GM23338 (cell line): ENCODE results near the gene OR52W1. TPM values are rescaled to one million over a fixed set of nuclear protein-coding genes. Genes with fewer than 3 reads are reported as not detected.

Source experiments
- ATAC-seq: fragments of 200-7000 bp; cut with Tn5 transposase; 3 replicates; pipeline ENCODE4 v1.9.1; 2020
- DNase-seq: peaks from one replicate; pipeline ENCODE4 v3.0.0-alpha.2; 2015; ENCODE audit warnings: low spot score
- H2AFZ ChIP-seq: fragments of 200-600 bp; sonication (generic); 2 replicates; pipeline ENCODE4 v1.8.0; 2016; ENCODE audit warnings: antibody characterized with exemption, mild to moderate bottlenecking, moderate library complexity
- H3F3A ChIP-seq: fragments of 200-600 bp; sonication (generic); replicated peaks from 2 replicates; pipeline ENCODE4 v1.8.0; 2017; ENCODE audit warnings: antibody characterized with exemption, mixed run types, low read depth
- H3K27ac ChIP-seq: fragments of 200-600 bp; sonication (generic); 2 replicates; pipeline ENCODE4 v1.6.1; 2016; ENCODE audit warnings: low read depth
- H3K27me3 ChIP-seq: fragments of 200-600 bp; sonication (generic); 2 replicates; pipeline ENCODE4 v1.8.0; 2016; ENCODE audit warnings: mild to moderate bottlenecking, mixed run types, moderate library complexity; ENCODE audit not compliant: insufficient read depth
- H3K36me3 ChIP-seq: fragments of 200-600 bp; sonication (generic); 2 replicates; pipeline ENCODE4 v1.8.0; 2016; ENCODE audit warnings: mild to moderate bottlenecking; ENCODE audit not compliant: insufficient read depth
- H3K4me1 ChIP-seq: fragments of 200-600 bp; sonication (generic); 2 replicates; pipeline ENCODE4 v1.8.0; 2016; ENCODE audit warnings: mild to moderate bottlenecking, moderate library complexity; ENCODE audit not compliant: insufficient read depth
- H3K4me2 ChIP-seq: fragments of 200-600 bp; sonication (generic); 2 replicates; pipeline ENCODE4 v1.7.1; 2017; ENCODE audit warnings: mixed run types
- H3K4me3 ChIP-seq: fragments of 200-600 bp; sonication (generic); 2 replicates; pipeline ENCODE4 v1.6.1; 2016; ENCODE audit warnings: mixed run types
- H3K79me2 ChIP-seq: fragments of 200-600 bp; sonication (generic); replicated peaks from 2 replicates; pipeline ENCODE4 v1.8.0; 2017; ENCODE audit warnings: mild to moderate bottlenecking; ENCODE audit not compliant: insufficient read depth
- H3K9me2 ChIP-seq: fragments of 200-600 bp; sonication (generic); 2 replicates; pipeline ENCODE4 v1.8.0; 2017; ENCODE audit not compliant: insufficient read depth
- H4K20me1 ChIP-seq: fragments of 200-600 bp; sonication (generic); replicated peaks from 2 replicates; pipeline ENCODE4 v1.8.0; 2017; ENCODE audit warnings: mild to moderate bottlenecking; ENCODE audit not compliant: insufficient read depth
- H3K27ac Mint-ChIP-seq: 2 replicates; pipeline ENCODE4 v1.8.0; 2020; ENCODE audit warnings: inconsistent platforms, mild to moderate bottlenecking, moderate library complexity, mixed read lengths
- H3K27me3 Mint-ChIP-seq: 3 replicates; pipeline ENCODE4 v1.8.0; 2022; ENCODE audit warnings: low read depth, mild to moderate bottlenecking, moderate library complexity, mixed read lengths, inconsistent platforms; ENCODE audit not compliant: insufficient read depth, poor library complexity
- H3K36me3 Mint-ChIP-seq: 3 replicates; pipeline ENCODE4 v1.8.0; 2021; ENCODE audit warnings: low read depth, mild to moderate bottlenecking, inconsistent platforms, moderate library complexity, mixed read lengths
- H3K4me1 Mint-ChIP-seq: 3 replicates; pipeline ENCODE4 v1.8.0; 2020; ENCODE audit warnings: mild to moderate bottlenecking, inconsistent platforms, mixed read lengths
- H3K4me3 Mint-ChIP-seq: 3 replicates; pipeline ENCODE4 v1.8.0; 2021; ENCODE audit warnings: moderate library complexity, mild to moderate bottlenecking, inconsistent platforms, mixed read lengths
- H3K9me3 Mint-ChIP-seq: 3 replicates; pipeline ENCODE4 v1.8.0; 2020; ENCODE audit warnings: moderate library complexity, mild to moderate bottlenecking, inconsistent platforms, mixed read lengths
- CREB1 ChIP-seq: fragments of 250-450 bp; sonication (Bioruptor Pico); IDR thresholded peaks from 2 replicates; pipeline ENCODE4 v1.5.0; 2020; ENCODE audit warnings: low read depth, mild to moderate bottlenecking, moderate library complexity
- CTCF ChIP-seq, 2 experiments: fragments of 200-600 bp in 1 of 2; sonication (generic) in 1 of 2; conservative IDR thresholded peaks; 2 replicates each; pipeline versions ENCODE4 v1.5.1 to v1.6.1; 2016 to 2017; ENCODE audit warnings: antibody characterized with exemption in 2 of 2, low read depth in 2 of 2, mild to moderate bottlenecking in 2 of 2, moderate library complexity in 1 of 2
- ETS1 ChIP-seq: IDR thresholded peaks from 2 replicates; pipeline ENCODE4 v1.6.1; 2016; ENCODE audit warnings: antibody characterized with exemption
- EZH2phosphoT487 ChIP-seq: fragments of 200-600 bp; sonication (generic); IDR thresholded peaks from one replicate; pipeline ENCODE4 v1.8.1; 2018; ENCODE audit warnings: antibody characterized with exemption; ENCODE audit not compliant: unreplicated experiment
- REST ChIP-seq: IDR thresholded peaks from one replicate; pipeline ENCODE4 v1.6.1; 2018; ENCODE audit warnings: antibody characterized with exemption; ENCODE audit not compliant: unreplicated experiment
- STAT1 ChIP-seq: IDR thresholded peaks from one replicate; pipeline ENCODE4 v1.6.1; 2016; ENCODE audit warnings: antibody characterized with exemption; ENCODE audit not compliant: unreplicated experiment
- ZNF331 ChIP-seq: fragments of 250-450 bp; sonication (Bioruptor Pico); IDR thresholded peaks from 2 replicates; pipeline ENCODE4 v1.5.0; 2020; ENCODE audit warnings: low read depth, mild to moderate bottlenecking, moderate library complexity
- polyA plus RNA-seq: library from polyadenylated mRNA; unstranded; fragments of >200 nt; fragmentation: Nextera tagmentation; extraction: Ambion mirVana; gene quantifications from 2 replicates; pipeline ENCODE4 v1.2.1, GENCODE V29; 2016
- total RNA-seq: library from RNA; depleted of rRNA; stranded (reverse); fragments of >200 nt; shearing (Covaris generic); gene quantifications from 2 replicates; pipeline ENCODE4 v1.2.3, GENCODE V29; 2014

The OR52W1 gene
- total and polyA plus RNA-seq, 2 experiments from 2014 or later, result not detected

- Histone ChIP-seq H4K20me1 (peaks cover 5% of the 10 kb centered on the region; the same call in 1 of the 2 replicates), H3K4me3 (no peak overlapping the region), H3K27ac (no peak overlapping the region), H3K4me2 (no peak overlapping the region), H3K27me3 (no peaks in the 10 kb centered on the region), H3K79me2 (no peaks in the 10 kb centered on the region), H2AFZ (no peak overlapping the region), H3K4me1 (peaks cover 7% of the 10 kb centered on the region; the same call in 1 of the 2 replicates), H3F3A (no peaks in the 10 kb centered on the region), H3K36me3 (no peaks in the 10 kb centered on the region), H3K9me2 (no peaks in the 10 kb centered on the region)
- 0 out of 3 replicates have a peak, but pooled peaks cover 3% of the 10 kb centered on the region for H3K36me3 Mint-ChIP-seq
- no peak for TF ChIP-seq EZH2phosphoT487
- TF ChIP-seq ETS1, result no peak
- H3K27ac Mint-ChIP-seq, result no peak overlapping the region
- DNase-seq, result no peak
- ATAC-seq, result no peak
- H3K9me3 Mint-ChIP-seq, result no peaks in the 10 kb centered on the region
- no peak overlapping the region for H3K4me3 Mint-ChIP-seq
- peaks cover 8% of the 10 kb centered on the region for H3K4me1 Mint-ChIP-seq
- peaks cover 2% of the 10 kb centered on the region for H3K27me3 Mint-ChIP-seq
These were observed 5.7 kb downstream of the OR52W1 start for GRCh38 chr11:6204706-6205105.

GRCh38 chr11:6205366-6205765 lies 6.3 kb downstream of the OR52W1 start, which contains the start of gene C11orf42:
Gene C11orf42 (plus strand): TSS chr11:6205557. CDS start chr11:6205616, 59 bp downstream.
- Mint-ChIP-seq H3K4me1 (peaks cover 8% of the 10 kb centered on the region), H3K36me3 (0 out of 3 replicates have a peak, but pooled peaks cover 3% of the 10 kb centered on the region), H3K4me3 (no peak within 1 kb of the TSS), H3K27ac (no peak within 1 kb of the TSS), H3K9me3 (no peaks in the 10 kb centered on the region), H3K27me3 (peaks cover 2% of the 10 kb centered on the region)
- Histone ChIP-seq H3K9me2 (no peaks in the 10 kb centered on the region), H3K27me3 (no peaks in the 10 kb centered on the region), H4K20me1 (peaks cover 5% of the 10 kb centered on the region; the same call in 1 of the 2 replicates), H3F3A (no peaks in the 10 kb centered on the region), H3K4me3 (no peak within 1 kb of the TSS), H2AFZ (no peak within 1 kb of the TSS), H3K4me2 (no peak within 1 kb of the TSS), H3K79me2 (no peaks in the 10 kb centered on the region), H3K36me3 (no peaks in the 10 kb centered on the region), H3K4me1 (peaks cover 7% of the 10 kb centered on the region; the same call in 1 of the 2 replicates), H3K27ac (no peak within 1 kb of the TSS)
- DNase-seq, result no peak
- no peak for TF ChIP-seq REST
- TF ChIP-seq CTCF (conservative IDR thresholded peaks at IDR 0.05; ENCODE audit: low read depth in 2 of 2), result no peak
- no peak for TF ChIP-seq CREB1
- no peak for TF ChIP-seq ETS1
- no peak for TF ChIP-seq STAT1
- no peak for TF ChIP-seq ZNF331 (CRISPR knock-in tag)
- no peak for ATAC-seq
